Liver (tissue), 9 donors: ENCODE data around the gene ST3GAL3. TPM values are rescaled to one million over a fixed set of nuclear protein-coding genes. Genes with fewer than 3 reads are reported as not detected.

Experiments used
- DNase-seq: peaks from one replicate; pipeline ENCODE4 v3.0.0-alpha.2; 2017; ENCODE audit warnings: low spot score
- H3K27ac ChIP-seq, 2 donors: one replicate each; pipeline ENCODE4 v1.7.0; 2013; ENCODE audit warnings: inconsistent platforms in 2 of 2, low read length in 2 of 2, control low read depth in 1 of 2, low read depth in 1 of 2, mild to moderate bottlenecking in 1 of 2
- H3K27me3 ChIP-seq, 4 donors: one replicate each; pipeline versions ENCODE4 v1.6.1 to v1.7.0; 2013; ENCODE audit warnings: low read length in 3 of 4, inconsistent platforms in 1 of 4, mild to moderate bottlenecking in 1 of 4, moderate library complexity in 1 of 4; ENCODE audit not compliant: control insufficient read depth in 4 of 4, insufficient read depth in 4 of 4
- H3K36me3 ChIP-seq, 4 donors: one replicate each; pipeline versions ENCODE4 v1.6.1 to v1.7.0; 2013; ENCODE audit warnings: low read length in 3 of 4, mild to moderate bottlenecking in 3 of 4, low read depth in 1 of 4, moderate library complexity in 1 of 4; ENCODE audit not compliant: control insufficient read depth in 4 of 4, insufficient read depth in 3 of 4
- H3K4me1 ChIP-seq, 4 donors: one replicate each; pipeline versions ENCODE4 v1.6.1 to v1.7.0; 2013; ENCODE audit warnings: low read length in 3 of 4, mild to moderate bottlenecking in 3 of 4, moderate library complexity in 1 of 4; ENCODE audit not compliant: control insufficient read depth in 4 of 4, insufficient read depth in 4 of 4
- H3K4me3 ChIP-seq, 3 donors: one replicate each; pipeline versions ENCODE4 v1.6.1 to v1.7.0; 2013; ENCODE audit warnings: low read length in 3 of 3, control low read depth in 1 of 3, low read depth in 1 of 3, mild to moderate bottlenecking in 1 of 3
- H3K9ac ChIP-seq, 2 donors: one replicate each; pipeline ENCODE4 v1.7.0; 2013; ENCODE audit warnings: low read length in 2 of 2, mild to moderate bottlenecking in 2 of 2, moderate library complexity in 2 of 2, control low read depth in 1 of 2, low read depth in 1 of 2
- H3K9me3 ChIP-seq, 4 donors: one replicate each; pipeline versions ENCODE4 v1.6.1 to v1.7.0; 2013; ENCODE audit warnings: low read length in 3 of 4; ENCODE audit not compliant: control insufficient read depth in 4 of 4
- CTCF ChIP-seq: fragments of 150-350 bp; IDR thresholded peaks from 2 replicates; pipeline ENCODE4 v1.5.1; 2017; ENCODE audit warnings: improper control_type of control experiment, low read depth, low read length; ENCODE audit not compliant: missing input control
- FOXA1 ChIP-seq: IDR thresholded peaks from 2 replicates; pipeline ENCODE4 v1.6.1; 2016; ENCODE audit warnings: antibody characterized with exemption
- FOXA2 ChIP-seq: IDR thresholded peaks from 2 replicates; pipeline ENCODE4 v1.6.1; 2016; ENCODE audit warnings: antibody characterized with exemption
- GABPA ChIP-seq, 2 donors: IDR thresholded peaks in 1 of 2; conservative IDR thresholded peaks in 1 of 2; 2 replicates each; pipeline ENCODE4 v1.6.1; 2016; ENCODE audit warnings: antibody characterized with exemption in 2 of 2, mild to moderate bottlenecking in 1 of 2, moderate library complexity in 1 of 2
- HNF4A ChIP-seq, 2 donors: conservative IDR thresholded peaks; 2 replicates each; pipeline ENCODE4 v1.6.1; 2016; ENCODE audit warnings: antibody characterized with exemption in 2 of 2, mild to moderate bottlenecking in 2 of 2
- HNF4G ChIP-seq: IDR thresholded peaks from 2 replicates; pipeline ENCODE4 v1.6.1; 2016; ENCODE audit warnings: antibody characterized with exemption
- JUND ChIP-seq, 2 donors: IDR thresholded peaks; 2 replicates each; pipeline ENCODE4 v1.6.1; 2016; ENCODE audit warnings: antibody characterized with exemption in 2 of 2
- MAX ChIP-seq: IDR thresholded peaks from 2 replicates; pipeline ENCODE4 v1.6.1; 2016; ENCODE audit warnings: antibody characterized with exemption
- RAD21 ChIP-seq, 2 donors: IDR thresholded peaks; 2 replicates each; pipeline ENCODE4 v1.6.1; 2016; ENCODE audit warnings: antibody characterized with exemption in 2 of 2, mild to moderate bottlenecking in 2 of 2
- RXRA ChIP-seq, 2 donors: IDR thresholded peaks; 2 replicates each; pipeline ENCODE4 v1.6.1; 2017 to 2018; ENCODE audit warnings: antibody characterized with exemption in 2 of 2, mild to moderate bottlenecking in 1 of 2
- SP1 ChIP-seq: IDR thresholded peaks from 2 replicates; pipeline ENCODE4 v1.6.1; 2018; ENCODE audit warnings: antibody characterized with exemption, mild to moderate bottlenecking
- TAF1 ChIP-seq: conservative IDR thresholded peaks from 2 replicates; pipeline ENCODE4 v1.6.1; 2016; ENCODE audit warnings: antibody characterized with exemption, mild to moderate bottlenecking
- YY1 ChIP-seq: IDR thresholded peaks from 2 replicates; pipeline ENCODE4 v1.6.1; 2016; ENCODE audit warnings: antibody characterized with exemption, mild to moderate bottlenecking
- WGBS: extraction: QIAGEN DNeasy Blood & Tissue Kit; methylation state at CpG from one replicate; pipeline ENCODE4 v1.1.7; 2013; 5-methylcytosine and 5-hydroxymethylcytosine counted together
- polyA plus RNA-seq, 2 donors: library from polyadenylated mRNA; stranded (reverse) in 1 of 2; unstranded in 1 of 2; fragments of 200-250 nt in 1 of 2; fragments of >200 nt in 1 of 2; fragmentation: Nextera tagmentation in 1 of 2; extraction: Ambion mirVana in 1 of 2; gene quantifications; one replicate each; pipeline versions ENCODE4 v1.2.1 to v1.2.3, GENCODE V29; 2013 to 2015
- total RNA-seq, 2 donors: library from RNA; depleted of rRNA; stranded (reverse); fragments of >200 nt; gene quantifications; one replicate each; pipeline ENCODE4 v1.2.3, GENCODE V29; 2014
- TF ChIP-seq, protein P1 (sequence below): IDR thresholded peaks from 2 replicates; pipeline ENCODE4 v1.6.1; 2016; ENCODE audit warnings: antibody characterized with exemption
- TF ChIP-seq, protein P2 (sequence below): IDR thresholded peaks from 2 replicates; pipeline ENCODE4 v1.6.1; 2016; ENCODE audit warnings: antibody characterized with exemption
- TF ChIP-seq, protein P3 (sequence below): IDR thresholded peaks from 2 replicates; pipeline ENCODE4 v1.6.1; 2016; ENCODE audit warnings: antibody characterized with exemption, mild to moderate bottlenecking
- donor health status: healthy.
- donor health status: healthy.
- donor health status: healthy.
- donor health status: healthy.
- donor health status: healthy.

ST3GAL3 gene
- total and polyA plus RNA-seq, 4 donors = 4.9 to 11.4 (median 8.1) TPM

- H3K27ac ChIP-seq = no peak overlapping the region
- TF ChIP-seq JUND (IDR thresholded peaks at IDR 0.05) (peak in 1 of 2 donors; percentile 43), HNF4G (no peak)
- no peak overlapping the region for H3K4me3 ChIP-seq
- H3K9me3 ChIP-seq = peaks cover 0 to 3% (median 0%) of the 10 kb centered on the region in 4 donors
- peaks cover 0 to 9% (median 3%) of the 10 kb centered on the region in 4 donors for H3K36me3 ChIP-seq
- no peaks in the 10 kb centered on the region for H3K4me1 ChIP-seq
- no peak overlapping the region for H3K9ac ChIP-seq
- WGBS = 80% methylated on average over 3 of the region's 3 CpGs
- no peaks in the 10 kb centered on the region for H3K27me3 ChIP-seq
- no peak for DNase-seq
Observed at GRCh38 chr1:43822040-43822690, 114.8 kb downstream of the ST3GAL3 start.

- TF ChIP-seq JUND (IDR thresholded peaks at IDR 0.05) = no peak
- TF ChIP-seq RXRA (IDR thresholded peaks at IDR 0.05) = no peak
- no peak for TF ChIP-seq TAF1
- no peak for TF ChIP-seq MAX
- no peak for TF ChIP-seq FOXA2
- no peak for TF ChIP-seq HNF4G
- no peak for TF ChIP-seq FOXA1
- TF ChIP-seq YY1 = no peak
- TF ChIP-seq, protein P1, sequence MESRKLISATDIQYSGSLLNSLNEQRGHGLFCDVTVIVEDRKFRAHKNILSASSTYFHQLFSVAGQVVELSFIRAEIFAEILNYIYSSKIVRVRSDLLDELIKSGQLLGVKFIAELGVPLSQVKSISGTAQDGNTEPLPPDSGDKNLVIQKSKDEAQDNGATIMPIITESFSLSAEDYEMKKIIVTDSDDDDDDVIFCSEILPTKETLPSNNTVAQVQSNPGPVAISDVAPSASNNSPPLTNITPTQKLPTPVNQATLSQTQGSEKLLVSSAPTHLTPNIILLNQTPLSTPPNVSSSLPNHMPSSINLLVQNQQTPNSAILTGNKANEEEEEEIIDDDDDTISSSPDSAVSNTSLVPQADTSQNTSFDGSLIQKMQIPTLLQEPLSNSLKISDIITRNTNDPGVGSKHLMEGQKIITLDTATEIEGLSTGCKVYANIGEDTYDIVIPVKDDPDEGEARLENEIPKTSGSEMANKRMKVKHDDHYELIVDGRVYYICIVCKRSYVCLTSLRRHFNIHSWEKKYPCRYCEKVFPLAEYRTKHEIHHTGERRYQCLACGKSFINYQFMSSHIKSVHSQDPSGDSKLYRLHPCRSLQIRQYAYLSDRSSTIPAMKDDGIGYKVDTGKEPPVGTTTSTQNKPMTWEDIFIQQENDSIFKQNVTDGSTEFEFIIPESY = no peak
- TF ChIP-seq RAD21 (IDR thresholded peaks at IDR 0.05) = no peak
- no peak for TF ChIP-seq GABPA (IDR thresholded peaks at IDR 0.05 in 1 of 2, conservative IDR thresholded peaks at IDR 0.05 in 1 of 2)
- TF ChIP-seq, protein P2, sequence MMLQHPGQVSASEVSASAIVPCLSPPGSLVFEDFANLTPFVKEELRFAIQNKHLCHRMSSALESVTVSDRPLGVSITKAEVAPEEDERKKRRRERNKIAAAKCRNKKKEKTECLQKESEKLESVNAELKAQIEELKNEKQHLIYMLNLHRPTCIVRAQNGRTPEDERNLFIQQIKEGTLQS = no peak
- no peak for TF ChIP-seq CTCF
- Histone ChIP-seq H3K27me3 (no peaks in the 10 kb centered on the region), H3K4me3 (no peak overlapping the region), H3K9ac (no peak overlapping the region), H3K9me3 (no peaks in the 10 kb centered on the region), H3K27ac (no peak overlapping the region), H3K36me3 (peaks cover 0 to 5% (median under 1%) of the 10 kb centered on the region in 4 donors), H3K4me1 (no peaks in the 10 kb centered on the region)
- WGBS = 98% methylated on average over 1 of the region's 1 CpG
- DNase-seq = no peak
Observed at GRCh38 chr1:43824795-43825194, 117.5 kb downstream of the ST3GAL3 start.

- H3K36me3 ChIP-seq = peaks cover 0 to 3% (median 0%) of the 10 kb centered on the region in 4 donors
- H3K4me1 ChIP-seq = peaks cover 0 to 6% (median 2%) of the 10 kb centered on the region in 4 donors
- H3K9ac ChIP-seq = no peak overlapping the region
- WGBS = 96% methylated on average over 1 of the region's 1 CpG
- H3K4me3 ChIP-seq = no peak overlapping the region
- H3K9me3 ChIP-seq = no peaks in the 10 kb centered on the region
- no peaks in the 10 kb centered on the region for H3K27me3 ChIP-seq
- no peak overlapping the region for H3K27ac ChIP-seq
- no peak for DNase-seq
- TF ChIP-seq FOXA2 (no peak), FOXA1 (no peak), TAF1 (no peak), SP1 (no peak), RAD21 (IDR thresholded peaks at IDR 0.05) (no peak), CTCF (no peak), YY1 (no peak), HNF4A (conservative IDR thresholded peaks at IDR 0.05) (no peak), MAX (no peak)
- TF ChIP-seq, protein P3, sequence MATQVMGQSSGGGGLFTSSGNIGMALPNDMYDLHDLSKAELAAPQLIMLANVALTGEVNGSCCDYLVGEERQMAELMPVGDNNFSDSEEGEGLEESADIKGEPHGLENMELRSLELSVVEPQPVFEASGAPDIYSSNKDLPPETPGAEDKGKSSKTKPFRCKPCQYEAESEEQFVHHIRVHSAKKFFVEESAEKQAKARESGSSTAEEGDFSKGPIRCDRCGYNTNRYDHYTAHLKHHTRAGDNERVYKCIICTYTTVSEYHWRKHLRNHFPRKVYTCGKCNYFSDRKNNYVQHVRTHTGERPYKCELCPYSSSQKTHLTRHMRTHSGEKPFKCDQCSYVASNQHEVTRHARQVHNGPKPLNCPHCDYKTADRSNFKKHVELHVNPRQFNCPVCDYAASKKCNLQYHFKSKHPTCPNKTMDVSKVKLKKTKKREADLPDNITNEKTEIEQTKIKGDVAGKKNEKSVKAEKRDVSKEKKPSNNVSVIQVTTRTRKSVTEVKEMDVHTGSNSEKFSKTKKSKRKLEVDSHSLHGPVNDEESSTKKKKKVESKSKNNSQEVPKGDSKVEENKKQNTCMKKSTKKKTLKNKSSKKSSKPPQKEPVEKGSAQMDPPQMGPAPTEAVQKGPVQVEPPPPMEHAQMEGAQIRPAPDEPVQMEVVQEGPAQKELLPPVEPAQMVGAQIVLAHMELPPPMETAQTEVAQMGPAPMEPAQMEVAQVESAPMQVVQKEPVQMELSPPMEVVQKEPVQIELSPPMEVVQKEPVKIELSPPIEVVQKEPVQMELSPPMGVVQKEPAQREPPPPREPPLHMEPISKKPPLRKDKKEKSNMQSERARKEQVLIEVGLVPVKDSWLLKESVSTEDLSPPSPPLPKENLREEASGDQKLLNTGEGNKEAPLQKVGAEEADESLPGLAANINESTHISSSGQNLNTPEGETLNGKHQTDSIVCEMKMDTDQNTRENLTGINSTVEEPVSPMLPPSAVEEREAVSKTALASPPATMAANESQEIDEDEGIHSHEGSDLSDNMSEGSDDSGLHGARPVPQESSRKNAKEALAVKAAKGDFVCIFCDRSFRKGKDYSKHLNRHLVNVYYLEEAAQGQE = no peak
Observed at GRCh38 chr1:43828574-43828973, 121.2 kb downstream of the ST3GAL3 start.
